IPS-11a (cell line): ENCODE results near the gene FLNC.

Source experiments
- H3K4me3 ChIP-seq: one replicate; pipeline ENCODE4 v1.5.1; 2013; ENCODE audit warnings: low read depth, low read length, control low read depth

Gene FLNC

DNA sequence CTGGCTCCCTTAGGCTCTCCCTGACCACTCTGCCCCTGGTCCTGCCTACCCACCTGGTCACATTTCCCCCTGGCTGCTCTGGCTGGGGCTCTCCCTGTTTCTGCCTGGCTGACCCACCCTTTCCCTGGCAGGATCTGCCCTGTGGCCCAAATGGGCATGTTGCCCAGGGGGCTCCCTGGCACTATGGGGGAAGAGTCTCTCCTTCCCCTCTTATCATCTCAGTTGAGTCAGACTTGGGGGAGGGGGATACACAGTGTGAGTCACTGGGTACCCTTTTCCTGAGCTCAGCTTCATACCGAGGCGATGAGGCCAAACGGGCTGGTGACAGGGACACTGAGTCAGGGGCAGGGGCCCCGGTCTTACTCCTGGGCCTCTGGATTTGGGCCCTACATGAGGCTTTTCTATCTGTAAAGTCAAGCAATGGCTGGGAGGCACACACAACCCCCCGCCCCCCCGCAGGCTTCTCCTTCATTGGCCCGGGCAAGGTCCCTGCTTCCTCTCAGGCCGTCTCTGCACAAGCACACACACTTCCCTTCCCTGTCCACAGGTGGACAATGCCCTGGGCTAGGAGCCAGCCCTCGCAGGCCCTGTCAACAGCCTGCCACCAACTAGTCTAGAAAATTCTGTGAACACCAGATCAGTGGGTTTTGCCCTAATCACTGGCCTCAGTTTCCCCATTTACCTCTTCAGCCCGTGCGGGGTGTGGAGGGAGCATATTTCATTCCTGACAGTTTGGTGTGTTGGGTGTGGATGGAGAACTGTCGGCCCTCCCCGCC, 627 bp upstream of the FLNC start:
- H3K4me3 ChIP-seq, result no peak overlapping the region

DNA sequence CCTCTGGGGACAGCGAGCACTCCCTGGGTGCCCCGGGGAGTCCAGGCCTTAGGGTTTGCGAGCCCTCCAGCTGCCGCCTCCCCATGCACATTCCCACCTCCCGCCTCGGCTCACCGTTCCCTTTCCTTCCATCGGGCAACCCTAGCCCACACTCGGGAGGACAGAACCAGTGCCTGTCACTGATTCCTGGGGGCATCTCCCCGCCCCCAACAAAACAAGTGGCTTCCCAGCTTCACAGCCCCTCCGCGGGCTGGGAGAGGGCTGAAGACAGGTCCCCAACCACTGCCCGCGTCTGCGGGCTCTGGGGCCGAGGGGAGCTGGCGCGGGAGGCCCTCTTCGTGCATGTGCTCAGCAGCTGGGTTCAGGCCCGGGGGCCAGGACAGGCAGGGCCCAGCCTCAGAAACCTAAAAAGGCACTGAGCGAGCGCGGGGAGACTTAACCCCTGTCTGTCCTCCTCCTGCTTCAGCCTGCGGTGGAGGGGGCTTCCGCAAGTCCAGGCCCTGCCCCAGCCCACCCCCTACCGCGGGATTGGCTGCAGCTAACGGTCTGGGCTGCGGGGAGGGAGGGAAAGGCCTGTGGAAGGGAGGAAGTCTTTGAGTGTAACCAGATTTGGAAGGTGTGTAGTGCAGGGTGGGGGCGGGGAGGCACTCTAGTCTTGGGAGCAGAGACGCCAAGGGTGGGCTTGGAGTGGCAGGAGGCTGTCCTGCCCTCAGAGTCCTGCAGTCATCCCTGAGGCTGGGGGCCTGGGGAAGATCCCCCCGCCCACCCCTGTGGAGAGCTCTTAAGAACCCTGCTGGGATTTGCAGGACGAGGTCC, 1.2 kb downstream of the FLNC start:
- peak overlapping the region; percentile 58 for H3K4me3 ChIP-seq

DNA sequence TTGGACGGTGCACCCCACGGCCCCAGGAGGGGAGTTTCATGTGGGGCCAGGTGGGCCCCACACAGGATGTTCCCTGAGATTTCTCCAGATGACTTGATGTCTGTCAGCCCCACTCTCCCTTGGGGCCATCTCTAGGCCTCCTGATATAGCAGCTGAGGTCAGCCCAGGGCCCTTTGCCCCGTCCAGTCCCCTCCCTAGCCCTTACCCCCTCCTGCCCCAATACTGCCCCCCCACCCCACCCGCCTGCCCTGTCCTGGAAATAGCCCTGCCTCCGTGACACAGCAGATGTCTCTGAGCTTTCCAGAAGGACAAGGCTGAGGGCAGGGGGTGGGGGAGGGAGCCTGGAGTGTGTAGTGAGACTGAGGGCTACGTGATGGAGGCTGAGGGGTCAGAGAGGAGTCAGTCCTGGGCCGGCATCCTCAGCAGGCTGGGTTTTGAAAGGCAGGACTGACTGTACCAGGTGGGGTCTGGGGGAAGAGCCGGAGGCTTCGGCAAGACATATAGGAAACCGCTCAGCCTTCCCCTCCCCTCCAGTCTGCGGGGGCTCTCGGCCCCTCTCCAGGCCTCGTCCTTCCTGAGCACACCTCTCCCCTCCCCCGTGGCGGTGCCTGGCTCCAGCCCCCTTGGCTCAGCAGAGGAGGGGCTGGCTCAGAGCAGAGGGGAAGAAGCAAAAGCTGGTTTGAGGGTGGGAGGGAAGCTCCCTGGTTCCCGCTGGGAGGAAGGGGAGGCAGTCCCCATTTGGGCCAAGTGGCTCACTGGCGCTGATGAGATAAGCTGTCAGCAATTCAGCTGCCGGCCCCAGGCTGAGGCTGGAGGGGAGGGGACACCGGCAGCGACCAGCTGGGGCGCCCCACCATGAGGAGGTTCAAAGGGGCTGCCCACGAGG, 2.0 kb downstream of the FLNC start:
- peak overlapping the region; percentile 58 for H3K4me3 ChIP-seq

DNA sequence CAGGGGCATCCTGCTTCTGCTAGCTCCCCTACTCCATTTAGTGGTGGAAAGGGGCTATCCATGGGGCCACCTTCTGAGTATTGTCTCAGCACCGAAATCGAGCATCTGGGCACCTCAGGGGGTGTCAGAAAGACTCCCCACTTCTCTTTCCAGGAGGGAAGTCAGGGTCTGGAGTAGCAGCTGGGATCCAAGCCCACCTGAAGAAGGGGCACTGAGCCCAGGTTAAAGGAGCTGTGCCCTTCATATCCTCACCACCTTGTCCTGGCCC, 2.6 kb downstream of the FLNC start:
- peak overlapping the region; percentile 58 for H3K4me3 ChIP-seq

DNA sequence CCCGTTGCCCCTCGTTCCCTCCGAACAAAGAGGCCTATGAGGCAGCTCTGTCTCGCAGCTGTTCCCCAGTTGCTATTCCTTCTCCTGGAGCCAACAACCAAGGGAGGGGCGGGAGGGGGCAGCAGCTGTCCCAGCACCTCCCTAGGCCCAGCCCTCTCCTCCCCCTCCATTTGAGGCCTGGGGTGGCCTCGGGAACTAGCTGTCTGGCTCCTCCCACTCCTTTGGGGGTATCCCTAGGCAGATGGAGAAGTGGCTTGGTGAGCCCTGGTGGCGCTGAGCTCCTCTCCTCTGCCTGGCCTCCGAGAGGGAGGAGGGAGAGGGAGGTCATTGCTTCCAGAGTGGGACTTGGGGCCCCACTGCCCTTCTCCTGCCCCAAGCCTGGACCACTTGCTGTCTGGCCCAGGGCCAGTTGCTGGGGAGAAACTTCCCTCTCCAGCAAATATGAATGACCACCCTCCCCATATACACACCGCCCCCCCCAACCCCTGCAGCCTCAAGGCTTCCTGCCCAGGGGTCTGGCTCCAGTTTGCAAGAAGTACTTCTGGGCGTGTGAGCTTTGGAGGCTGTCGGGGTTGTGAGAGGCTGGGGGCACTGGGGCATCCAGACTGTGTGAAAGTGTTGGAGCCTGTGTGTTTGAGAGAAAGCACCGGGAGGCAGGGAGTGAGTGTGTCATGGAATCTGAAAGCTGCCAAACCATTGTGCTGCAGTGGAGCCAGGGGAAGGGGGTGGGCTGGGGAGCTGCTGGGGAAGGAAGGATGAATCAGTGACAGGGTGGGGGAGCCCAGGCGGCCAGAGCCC, 3.1 kb downstream of the FLNC start:
- peak overlapping the region; percentile 58 for H3K4me3 ChIP-seq

DNA sequence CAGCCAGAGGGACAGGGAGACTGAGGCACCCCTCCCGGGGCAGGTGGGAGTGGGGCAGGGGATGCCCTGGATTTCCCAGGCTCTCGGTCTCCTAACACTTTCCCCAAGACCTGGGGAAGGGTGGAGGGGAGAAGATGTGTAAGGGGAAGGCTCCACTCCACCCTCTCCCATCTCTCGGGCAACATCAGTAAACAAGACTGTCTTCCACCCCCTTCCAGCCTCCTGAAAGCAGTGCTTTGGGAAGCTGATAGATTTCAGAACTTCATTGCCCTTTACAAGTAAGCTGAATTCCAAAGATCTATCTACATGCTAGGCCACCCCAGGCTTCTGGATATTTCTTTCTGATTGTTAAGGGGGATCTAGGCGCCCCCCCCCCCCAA, 3.7 kb downstream of the FLNC start:
- no peak overlapping the region for H3K4me3 ChIP-seq

DNA sequence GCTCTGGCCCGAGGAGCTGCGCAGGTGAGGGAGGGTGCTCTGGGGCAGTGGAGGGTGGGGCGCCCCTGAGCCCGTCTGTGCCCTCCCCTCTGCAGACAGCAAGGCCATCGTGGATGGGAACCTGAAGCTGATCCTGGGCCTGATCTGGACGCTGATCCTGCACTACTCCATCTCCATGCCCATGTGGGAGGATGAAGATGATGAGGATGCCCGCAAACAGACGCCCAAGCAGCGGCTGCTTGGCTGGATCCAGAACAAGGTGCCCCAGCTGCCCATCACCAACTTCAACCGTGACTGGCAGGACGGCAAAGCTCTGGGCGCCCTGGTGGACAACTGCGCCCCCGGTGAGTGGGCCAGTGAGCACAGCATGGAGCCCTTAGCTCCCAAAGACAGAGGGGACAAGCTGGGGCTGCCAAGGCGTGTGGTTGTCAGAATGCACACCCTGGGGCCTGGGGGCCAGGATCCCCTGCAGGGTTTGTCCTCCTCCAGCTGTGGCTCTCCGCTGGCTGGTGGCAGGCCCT, 5.1 kb downstream of the FLNC start:
- H3K4me3 ChIP-seq, result no peak overlapping the region

DNA sequence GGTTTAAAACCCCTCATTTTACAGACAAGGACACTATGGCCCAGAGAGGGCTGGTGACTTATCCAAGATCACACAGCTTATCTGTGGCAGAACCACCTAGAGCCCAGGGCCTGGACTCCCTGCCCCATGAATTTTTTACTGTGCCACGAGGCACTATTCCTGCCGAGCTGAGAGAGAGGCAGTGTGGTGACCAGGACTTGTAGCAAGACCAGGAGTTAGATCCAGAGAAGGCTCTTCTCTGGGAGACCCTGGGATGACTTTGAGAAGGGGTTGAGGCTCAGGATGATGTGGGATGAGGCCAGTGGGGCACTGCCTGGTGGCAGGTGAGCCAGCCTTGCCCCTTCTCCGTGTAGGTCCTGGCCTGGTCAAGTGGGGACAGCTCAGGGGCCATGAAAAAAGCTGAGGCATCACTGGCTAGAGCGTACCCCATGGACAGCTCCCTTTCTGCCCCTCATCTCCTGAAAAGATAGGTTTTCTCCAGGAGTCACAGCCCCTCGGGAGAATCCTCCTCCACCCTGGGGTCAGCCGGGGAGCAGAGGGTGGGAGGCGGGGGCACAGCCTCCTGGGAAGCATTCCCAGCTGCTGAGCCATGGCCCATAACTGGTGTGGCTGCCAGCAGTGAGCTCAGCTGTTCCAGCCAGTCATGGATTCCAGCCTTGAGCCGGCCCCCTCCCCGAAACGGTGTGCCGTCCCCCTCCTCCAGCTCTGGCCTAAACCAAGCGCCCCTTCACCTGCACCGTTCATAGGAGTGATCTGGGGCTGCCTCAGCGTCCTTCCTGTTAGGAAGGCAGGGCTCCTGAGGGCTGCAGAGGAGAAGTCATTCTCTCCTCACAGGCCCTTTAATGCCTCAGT, 5.8 kb downstream of the FLNC start:
- H3K4me3 ChIP-seq, result no peak overlapping the region

DNA sequence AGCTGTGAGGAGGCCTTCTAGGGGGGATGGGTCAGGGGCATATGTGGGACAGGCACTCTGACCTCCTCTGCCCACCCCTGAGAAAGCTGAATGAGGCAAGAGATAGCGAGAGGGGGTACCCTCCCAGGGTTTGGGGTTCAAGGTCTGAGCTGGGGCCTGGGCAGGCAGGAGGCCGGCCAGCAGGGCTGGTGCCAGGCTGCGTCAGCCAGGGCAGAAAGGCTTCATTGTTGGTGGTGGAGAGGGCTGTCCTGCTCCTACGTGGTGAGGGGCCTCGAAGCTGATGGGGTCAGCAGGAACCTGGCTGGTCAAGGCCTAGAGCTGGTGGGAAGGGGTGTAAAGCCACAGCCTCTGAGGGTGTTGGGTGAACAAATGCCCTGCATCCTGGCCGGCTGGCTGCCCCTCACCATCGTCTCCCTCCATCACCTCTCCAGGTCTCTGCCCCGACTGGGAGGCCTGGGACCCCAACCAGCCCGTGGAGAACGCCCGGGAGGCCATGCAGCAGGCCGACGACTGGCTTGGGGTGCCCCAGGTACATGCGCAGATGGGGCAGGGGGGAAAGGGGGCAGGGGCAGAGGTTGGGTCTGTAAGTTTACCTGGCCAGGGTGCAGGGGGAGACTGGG, 6.6 kb downstream of the FLNC start:
- no peak overlapping the region for H3K4me3 ChIP-seq

DNA sequence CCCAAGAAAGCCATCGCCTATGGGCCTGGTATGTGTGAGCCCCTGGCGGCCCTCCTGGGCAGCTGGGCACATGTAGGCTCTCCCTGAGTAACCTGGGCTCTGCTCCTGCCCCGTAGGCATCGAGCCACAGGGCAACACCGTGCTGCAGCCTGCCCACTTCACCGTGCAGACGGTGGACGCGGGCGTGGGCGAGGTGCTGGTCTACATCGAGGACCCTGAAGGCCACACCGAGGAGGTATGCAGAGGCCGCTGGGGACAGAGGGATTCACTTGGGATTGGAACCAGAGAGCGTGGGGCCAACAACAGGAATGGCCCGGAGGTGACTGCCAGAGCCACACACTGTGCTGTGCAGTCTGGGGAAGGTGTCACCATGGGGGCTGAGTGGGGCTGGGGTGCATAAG, 7.3 kb downstream of the FLNC start:
- H3K4me3 ChIP-seq, result no peak overlapping the region

DNA sequence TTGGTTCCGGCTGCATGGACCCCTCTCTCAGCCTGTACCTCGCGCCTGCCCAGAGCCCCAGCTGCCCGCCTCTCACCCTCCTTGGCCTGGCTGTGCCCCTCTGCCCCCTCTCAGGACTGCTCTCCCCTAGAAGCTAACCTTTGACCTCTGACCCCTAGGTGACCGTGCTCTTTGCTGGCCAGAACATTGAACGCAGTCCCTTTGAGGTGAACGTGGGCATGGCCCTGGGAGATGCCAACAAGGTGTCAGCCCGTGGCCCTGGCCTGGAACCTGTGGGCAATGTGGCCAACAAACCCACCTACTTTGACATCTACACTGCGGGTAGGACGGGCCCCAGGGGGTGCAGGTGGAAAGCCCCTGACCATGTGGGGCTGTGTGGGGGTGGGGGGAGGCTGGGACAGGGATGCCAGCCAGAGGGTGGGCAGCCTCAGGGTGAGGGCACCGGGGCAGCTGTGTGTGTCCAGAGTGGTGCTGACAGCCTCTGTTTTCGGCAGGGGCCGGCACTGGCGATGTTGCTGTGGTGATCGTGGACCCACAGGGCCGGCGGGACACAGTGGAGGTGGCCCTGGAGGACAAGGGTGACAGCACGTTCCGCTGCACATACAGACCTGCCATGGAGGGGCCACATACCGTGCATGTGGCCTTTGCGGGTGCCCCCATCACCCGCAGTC, 8.0 kb downstream of the FLNC start:
- no peak overlapping the region for H3K4me3 ChIP-seq

DNA sequence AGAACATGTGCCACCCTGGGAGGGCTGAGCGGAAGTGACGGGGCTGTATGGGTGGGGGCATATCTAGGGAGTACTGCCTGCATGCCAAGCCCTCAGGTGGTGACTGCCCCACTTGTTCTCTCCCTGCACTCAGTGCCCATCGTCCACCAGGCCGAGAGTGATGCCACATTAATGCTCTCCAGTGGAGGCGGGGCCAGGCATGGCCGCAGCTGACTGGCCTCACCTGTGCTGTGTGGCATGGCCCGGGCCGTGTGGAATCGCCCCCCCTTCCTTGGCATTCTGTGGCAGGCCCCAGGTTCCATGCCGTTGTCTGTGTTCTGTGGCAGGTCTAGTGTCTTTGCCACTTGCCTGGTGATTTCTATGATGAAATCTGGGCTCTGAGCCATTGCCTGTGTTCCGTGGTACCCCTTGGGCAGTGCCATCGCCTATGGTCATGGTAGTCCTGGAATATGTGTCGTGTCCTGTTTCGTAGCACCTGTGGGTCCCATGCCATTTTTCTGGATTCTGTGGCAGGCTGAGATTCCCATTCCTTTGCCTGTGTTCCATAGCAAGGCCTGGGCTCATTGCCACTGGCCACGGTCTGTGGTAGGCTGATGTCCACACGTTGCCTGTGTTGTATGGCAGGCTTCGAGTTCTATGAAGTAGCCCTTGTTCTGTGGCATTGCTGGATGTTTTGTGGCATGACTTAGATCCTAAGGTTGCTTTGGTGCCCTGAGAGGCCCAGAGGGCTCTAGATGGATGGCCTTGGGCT, 8.9 kb downstream of the FLNC start:
- no peak overlapping the region for H3K4me3 ChIP-seq

DNA sequence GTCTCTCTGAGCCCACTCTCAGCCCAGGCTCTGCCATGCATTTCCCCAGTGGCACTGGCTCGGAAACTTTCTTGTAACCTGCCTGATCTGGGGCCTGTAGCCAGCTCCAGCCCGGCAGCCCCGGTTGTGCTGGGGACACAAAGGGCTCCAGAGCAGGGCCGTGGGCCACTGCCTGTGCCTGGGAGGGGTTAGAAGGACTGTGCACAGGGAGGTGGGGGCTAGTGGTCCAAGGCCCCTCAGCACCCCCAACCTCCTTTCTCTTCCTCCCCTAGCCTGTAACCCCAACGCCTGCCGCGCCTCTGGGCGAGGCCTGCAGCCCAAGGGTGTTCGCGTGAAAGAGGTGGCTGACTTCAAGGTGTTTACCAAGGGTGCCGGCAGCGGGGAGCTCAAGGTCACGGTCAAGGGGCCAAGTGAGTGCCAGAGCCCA, 9.6 kb downstream of the FLNC start:
- no peak overlapping the region for H3K4me3 ChIP-seq

DNA sequence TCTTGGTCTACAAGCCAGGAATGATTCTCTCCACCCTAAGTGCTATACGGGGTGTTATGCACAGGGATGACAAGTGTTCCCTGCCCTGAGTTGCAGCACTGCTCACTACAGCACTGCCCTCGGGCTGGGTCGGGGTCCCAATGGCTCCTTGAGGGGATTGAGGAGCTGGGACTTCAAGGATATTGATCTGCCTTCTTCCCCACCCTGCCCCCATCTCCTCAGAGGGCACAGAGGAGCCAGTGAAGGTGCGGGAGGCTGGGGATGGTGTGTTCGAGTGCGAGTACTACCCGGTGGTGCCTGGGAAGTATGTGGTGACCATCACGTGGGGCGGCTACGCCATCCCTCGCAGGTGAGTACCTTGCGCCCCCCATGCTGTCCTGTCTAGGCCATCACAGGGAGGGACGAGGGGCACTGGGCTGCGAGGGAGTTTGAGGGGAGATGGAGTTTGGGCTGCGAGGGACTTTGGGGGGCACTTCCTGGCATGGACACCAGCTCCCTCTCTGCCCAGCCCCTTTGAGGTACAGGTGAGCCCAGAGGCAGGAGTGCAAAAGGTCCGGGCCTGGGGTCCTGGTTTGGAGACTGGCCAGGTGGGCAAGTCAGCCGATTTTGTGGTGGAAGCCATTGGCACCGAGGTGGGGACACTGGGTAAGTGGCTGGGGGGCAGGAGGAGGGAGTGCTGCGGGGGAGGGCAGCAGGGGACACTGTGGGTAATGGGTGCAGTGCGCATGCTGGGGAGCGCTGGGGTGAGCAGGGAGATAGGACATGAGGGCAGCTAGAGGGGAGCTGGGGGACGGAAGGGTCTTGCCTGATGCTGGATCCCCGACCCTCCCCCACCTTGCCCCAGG, 10.3 kb downstream of the FLNC start:
- no peak overlapping the region for H3K4me3 ChIP-seq

DNA sequence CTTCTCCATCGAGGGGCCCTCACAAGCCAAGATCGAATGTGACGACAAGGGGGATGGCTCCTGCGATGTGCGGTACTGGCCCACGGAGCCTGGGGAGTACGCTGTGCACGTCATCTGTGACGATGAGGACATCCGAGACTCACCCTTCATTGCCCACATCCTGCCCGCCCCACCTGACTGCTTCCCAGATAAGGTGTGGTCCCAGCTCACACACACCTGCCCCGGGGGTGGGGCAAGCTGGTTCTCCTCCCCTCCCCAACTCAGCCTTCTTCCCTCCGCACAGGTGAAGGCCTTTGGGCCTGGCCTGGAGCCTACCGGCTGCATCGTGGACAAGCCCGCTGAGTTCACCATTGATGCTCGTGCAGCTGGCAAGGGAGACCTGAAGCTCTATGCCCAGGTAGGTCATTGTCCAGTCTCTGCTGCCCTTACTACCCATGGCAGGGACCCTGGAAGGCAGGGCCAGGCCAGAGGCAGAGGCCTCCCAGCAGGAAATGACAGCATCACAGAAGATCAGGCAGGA, 11.0 kb downstream of the FLNC start:
- H3K4me3 ChIP-seq, result no peak overlapping the region

DNA sequence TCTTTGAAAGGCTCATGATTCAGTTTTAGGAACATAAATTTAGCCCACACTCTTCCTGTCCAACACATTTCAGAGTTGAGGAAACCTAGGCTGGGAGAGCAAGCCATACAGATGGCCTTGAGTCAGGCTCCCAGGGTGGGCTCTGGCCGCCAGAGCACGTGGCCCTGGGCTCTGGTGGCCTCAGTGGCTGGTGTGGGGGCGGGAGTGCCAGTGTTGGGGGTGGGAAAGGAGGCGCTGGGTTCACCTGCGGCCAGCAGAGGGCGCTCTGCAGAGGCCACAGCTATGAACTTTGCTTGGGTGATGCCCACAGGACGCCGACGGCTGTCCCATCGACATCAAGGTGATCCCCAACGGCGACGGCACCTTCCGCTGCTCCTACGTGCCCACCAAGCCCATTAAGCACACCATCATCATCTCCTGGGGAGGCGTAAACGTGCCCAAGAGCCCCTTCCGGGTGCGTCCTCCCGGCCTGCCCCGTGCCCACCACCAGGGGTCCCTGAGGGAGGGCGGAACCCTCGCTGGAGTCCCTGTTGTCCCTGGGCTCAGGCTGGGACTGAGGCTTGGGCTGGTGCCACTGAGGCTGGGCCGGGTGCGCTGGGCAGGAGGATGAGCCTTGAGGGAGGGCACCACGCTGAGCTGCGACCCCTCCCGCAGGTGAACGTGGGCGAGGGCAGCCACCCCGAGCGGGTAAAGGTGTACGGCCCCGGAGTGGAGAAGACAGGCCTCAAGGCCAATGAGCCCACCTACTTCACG, 11.9 kb downstream of the FLNC start:
- no peak overlapping the region for H3K4me3 ChIP-seq
